IPS-18a (cell line): ENCODE measurements around the gene MMS19.
"Not testable (repeated sequence)": the region's sequence is repeated elsewhere in the genome, so short reads cannot be mapped to it uniquely, and the experiment has no call there.

Experiments used
- H3K27ac ChIP-seq: one replicate; pipeline ENCODE4 v1.5.1; 2013; ENCODE audit warnings: low read length
- H3K27me3 ChIP-seq: one replicate; pipeline ENCODE4 v1.6.1; 2013; ENCODE audit warnings: mild to moderate bottlenecking, low read length; ENCODE audit not compliant: control insufficient read depth, insufficient read depth
- H3K36me3 ChIP-seq: one replicate; pipeline ENCODE4 v1.6.1; 2013; ENCODE audit warnings: low read depth, low read length; ENCODE audit not compliant: control insufficient read depth
- H3K4me1 ChIP-seq: one replicate; pipeline ENCODE4 v1.6.1; 2013; ENCODE audit warnings: low read depth, low read length; ENCODE audit not compliant: control insufficient read depth
- H3K4me3 ChIP-seq: one replicate; pipeline ENCODE4 v1.5.1; 2013; ENCODE audit warnings: low read length
- H3K9ac ChIP-seq: one replicate; pipeline ENCODE4 v1.6.1; 2013; ENCODE audit warnings: mild to moderate bottlenecking, low read length, moderate library complexity
- H3K9me3 ChIP-seq: one replicate; pipeline ENCODE4 v1.6.1; 2013; ENCODE audit warnings: low read depth, low read length; ENCODE audit not compliant: control insufficient read depth

The MMS19 gene

GRCh38 chr10:97428572-97428981 is 69.6 kb downstream of the MMS19 start:
- H3K27me3 ChIP-seq = no peaks in the 10 kb centered on the region
- H3K9ac ChIP-seq = peak overlapping the region; percentile 92
- H3K4me1 ChIP-seq = peaks cover 8% of the 10 kb centered on the region
- H3K9me3 ChIP-seq = no peaks in the 10 kb centered on the region
- peak overlapping the region; percentile 65 for H3K27ac ChIP-seq
- peaks cover 44% of the 10 kb centered on the region for H3K36me3 ChIP-seq
- peak overlapping the region; percentile 95 for H3K4me3 ChIP-seq

- H3K27me3 ChIP-seq = no peaks in the 10 kb centered on the region
- H3K36me3 ChIP-seq = peaks cover 39% of the 10 kb centered on the region
- peak overlapping the region; percentile 65 for H3K27ac ChIP-seq
- no peaks in the 10 kb centered on the region for H3K9me3 ChIP-seq
- H3K9ac ChIP-seq = peak overlapping the region; percentile 92
- H3K4me1 ChIP-seq = peaks cover 8% of the 10 kb centered on the region
- peak overlapping the region; percentile 95 for H3K4me3 ChIP-seq
Measured at GRCh38 chr10:97427571-97428179, 70.5 kb downstream of the MMS19 start.

- H3K9me3 ChIP-seq = no peaks in the 10 kb centered on the region
- H3K36me3 ChIP-seq = peaks cover 35% of the 10 kb centered on the region
- peak overlapping the region; percentile 95 for H3K4me3 ChIP-seq
- H3K4me1 ChIP-seq = peaks cover 8% of the 10 kb centered on the region
- peak overlapping the region; percentile 92 for H3K9ac ChIP-seq
- no peaks in the 10 kb centered on the region for H3K27me3 ChIP-seq
- H3K27ac ChIP-seq = peak overlapping the region; percentile 89
Measured at GRCh38 chr10:97426776-97427570, 71.2 kb downstream of the MMS19 start.

GRCh38 chr10:97425964-97426775 is 72.1 kb downstream of the MMS19 start, which contains the start of gene PGAM1:
TSS of gene PGAM1 (plus strand) at chr10:97426191. CDS start at chr10:97426308, 117 bp downstream.
- Histone ChIP-seq H3K4me3 (peak within 1 kb of the TSS; percentile 95), H3K36me3 (peaks cover 27% of the 10 kb centered on the region), H3K27ac (peak within 1 kb of the TSS; percentile 89), H3K9ac (peak within 1 kb of the TSS; percentile 92), H3K27me3 (no peaks in the 10 kb centered on the region), H3K9me3 (no peaks in the 10 kb centered on the region), H3K4me1 (peaks cover 8% of the 10 kb centered on the region)

- H3K4me3 ChIP-seq, H3K9me3 ChIP-seq, H3K27ac ChIP-seq, H3K4me1 ChIP-seq, H3K9ac ChIP-seq, H3K36me3 ChIP-seq, H3K27me3 ChIP-seq: not testable (repeated sequence)
Measured at GRCh38 chr10:97423757-97424098, 74.5 kb downstream of the MMS19 start.

- no peak overlapping the region for H3K4me3 ChIP-seq
- H3K4me1 ChIP-seq = peaks cover 7% of the 10 kb centered on the region
- no peaks in the 10 kb centered on the region for H3K27me3 ChIP-seq
- no peak overlapping the region for H3K9ac ChIP-seq
- H3K36me3 ChIP-seq = no peaks in the 10 kb centered on the region
- no peaks in the 10 kb centered on the region for H3K9me3 ChIP-seq
- H3K27ac ChIP-seq = no peak overlapping the region
Measured at GRCh38 chr10:97416565-97416964, 81.7 kb downstream of the MMS19 start.

GRCh38 chr10:97412891-97413304 is 85.3 kb downstream of the MMS19 start:
- no peaks in the 10 kb centered on the region for H3K9me3 ChIP-seq
- H3K4me1 ChIP-seq = peaks cover 7% of the 10 kb centered on the region
- no peak overlapping the region for H3K27ac ChIP-seq
- no peak overlapping the region for H3K4me3 ChIP-seq
- H3K27me3 ChIP-seq = no peaks in the 10 kb centered on the region
- no peak overlapping the region for H3K9ac ChIP-seq
- no peaks in the 10 kb centered on the region for H3K36me3 ChIP-seq

- no peaks in the 10 kb centered on the region for H3K27me3 ChIP-seq
- no peak overlapping the region for H3K27ac ChIP-seq
- H3K36me3 ChIP-seq = no peaks in the 10 kb centered on the region
- H3K9me3 ChIP-seq = no peaks in the 10 kb centered on the region
- no peak overlapping the region for H3K9ac ChIP-seq
- peaks cover 7% of the 10 kb centered on the region for H3K4me1 ChIP-seq
- H3K4me3 ChIP-seq = no peak overlapping the region
Measured at GRCh38 chr10:97411406-97411805, 86.8 kb downstream of the MMS19 start.

GRCh38 chr10:97408496-97408992 is 89.7 kb downstream of the MMS19 start:
- H3K9ac ChIP-seq = no peak overlapping the region

More at GRCh38 chr10:97408496-97408992, 89.7 kb downstream of the MMS19 start:
- Histone ChIP-seq H3K4me3 (no peak overlapping the region), H3K4me1 (peaks cover under 1% of the 10 kb centered on the region), H3K9me3 (no peaks in the 10 kb centered on the region), H3K27me3 (no peaks in the 10 kb centered on the region), H3K36me3 (no peaks in the 10 kb centered on the region), H3K27ac (no peak overlapping the region)
